ENCODE measurements around the gene FARP2. TPM values are rescaled to one million over a fixed set of nuclear protein-coding genes. Genes with fewer than 3 reads are reported as not detected.
"Not testable (repeated sequence)": the region's sequence is repeated elsewhere in the genome, so short reads cannot be mapped to it uniquely, and the experiment has no call there.

The FARP2 gene
- total and polyA plus RNA-seq, 2 experiments from 2014 or later = 16.0 to 22.6 TPM

DNA sequence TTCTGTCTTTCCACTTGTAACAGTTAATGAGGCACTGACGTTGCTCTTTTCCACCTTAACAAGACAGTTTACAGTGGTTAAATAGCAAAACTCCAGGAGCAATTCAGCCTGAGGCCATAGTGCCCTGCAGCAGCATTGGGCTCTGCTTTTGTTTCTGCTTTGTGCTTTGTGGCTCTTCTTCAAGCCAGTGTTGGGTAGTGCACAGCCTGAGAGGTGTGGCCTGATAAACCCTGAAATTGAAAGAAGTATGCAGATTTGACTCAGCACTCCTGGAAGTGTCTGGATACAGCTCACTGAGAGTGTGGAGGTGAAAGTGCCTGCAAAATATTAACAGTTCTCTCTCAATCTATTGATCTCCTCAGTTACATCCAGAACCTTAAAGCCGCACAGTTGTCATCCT, 89.3 kb downstream of the FARP2 start:
- Mint-ChIP-seq H3K27ac (no peak overlapping the region), H3K9me3 (no peaks in the 10 kb centered on the region), H3K4me3 (no peak overlapping the region), H3K36me3 (ENCODE audit: low read depth) (peaks cover 13% of the 10 kb centered on the region; the same call in 1 of the 3 replicates), H3K27me3 (ENCODE audit: insufficient read depth, low read depth, poor library complexity) (peaks cover 4% of the 10 kb centered on the region), H3K4me1 (no peaks in the 10 kb centered on the region)
- H3K4me1 ChIP-seq (ENCODE audit: insufficient read depth) = no peaks in the 10 kb centered on the region
- peak overlapping the region; percentile 32; the same call in 1 of the 2 replicates for H3K27ac ChIP-seq (ENCODE audit: low read depth)
- ATAC-seq (0 out of 3 replicates have a peak, but pooled peaks have one; percentile 25), DNase-seq (ENCODE audit: low spot score) (no peak)
- no peaks in the 10 kb centered on the region for H3K79me2 ChIP-seq (replicated peaks; ENCODE audit: insufficient read depth)
- no peaks in the 10 kb centered on the region for H3K27me3 ChIP-seq (ENCODE audit: insufficient read depth)
- no peaks in the 10 kb centered on the region for H4K20me1 ChIP-seq (replicated peaks; ENCODE audit: insufficient read depth)
- no peak overlapping the region for H3K4me2 ChIP-seq
- H3F3A ChIP-seq (replicated peaks; ENCODE audit: low read depth) = no peaks in the 10 kb centered on the region
- no peak overlapping the region for H2AFZ ChIP-seq
- TF ChIP-seq, protein P1, sequence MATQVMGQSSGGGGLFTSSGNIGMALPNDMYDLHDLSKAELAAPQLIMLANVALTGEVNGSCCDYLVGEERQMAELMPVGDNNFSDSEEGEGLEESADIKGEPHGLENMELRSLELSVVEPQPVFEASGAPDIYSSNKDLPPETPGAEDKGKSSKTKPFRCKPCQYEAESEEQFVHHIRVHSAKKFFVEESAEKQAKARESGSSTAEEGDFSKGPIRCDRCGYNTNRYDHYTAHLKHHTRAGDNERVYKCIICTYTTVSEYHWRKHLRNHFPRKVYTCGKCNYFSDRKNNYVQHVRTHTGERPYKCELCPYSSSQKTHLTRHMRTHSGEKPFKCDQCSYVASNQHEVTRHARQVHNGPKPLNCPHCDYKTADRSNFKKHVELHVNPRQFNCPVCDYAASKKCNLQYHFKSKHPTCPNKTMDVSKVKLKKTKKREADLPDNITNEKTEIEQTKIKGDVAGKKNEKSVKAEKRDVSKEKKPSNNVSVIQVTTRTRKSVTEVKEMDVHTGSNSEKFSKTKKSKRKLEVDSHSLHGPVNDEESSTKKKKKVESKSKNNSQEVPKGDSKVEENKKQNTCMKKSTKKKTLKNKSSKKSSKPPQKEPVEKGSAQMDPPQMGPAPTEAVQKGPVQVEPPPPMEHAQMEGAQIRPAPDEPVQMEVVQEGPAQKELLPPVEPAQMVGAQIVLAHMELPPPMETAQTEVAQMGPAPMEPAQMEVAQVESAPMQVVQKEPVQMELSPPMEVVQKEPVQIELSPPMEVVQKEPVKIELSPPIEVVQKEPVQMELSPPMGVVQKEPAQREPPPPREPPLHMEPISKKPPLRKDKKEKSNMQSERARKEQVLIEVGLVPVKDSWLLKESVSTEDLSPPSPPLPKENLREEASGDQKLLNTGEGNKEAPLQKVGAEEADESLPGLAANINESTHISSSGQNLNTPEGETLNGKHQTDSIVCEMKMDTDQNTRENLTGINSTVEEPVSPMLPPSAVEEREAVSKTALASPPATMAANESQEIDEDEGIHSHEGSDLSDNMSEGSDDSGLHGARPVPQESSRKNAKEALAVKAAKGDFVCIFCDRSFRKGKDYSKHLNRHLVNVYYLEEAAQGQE (IDR thresholded peaks at IDR 0.05; ENCODE audit: unreplicated experiment) = no peak
- TF ChIP-seq NANOG (IDR thresholded peaks at IDR 0.05; ENCODE audit: borderline replicate concordance) (no peak), ZNF331 (CRISPR knock-in tag; IDR thresholded peaks at IDR 0.05; ENCODE audit: low read depth) (no peak), STAT1 (IDR thresholded peaks at IDR 0.05; ENCODE audit: unreplicated experiment) (no peak), EZH2 (IDR thresholded peaks at IDR 0.05; ENCODE audit: low read depth, unreplicated experiment) (no peak), ZNF114 (CRISPR knock-in tag; IDR thresholded peaks at IDR 0.05) (no peak)
- TF ChIP-seq, protein P2, sequence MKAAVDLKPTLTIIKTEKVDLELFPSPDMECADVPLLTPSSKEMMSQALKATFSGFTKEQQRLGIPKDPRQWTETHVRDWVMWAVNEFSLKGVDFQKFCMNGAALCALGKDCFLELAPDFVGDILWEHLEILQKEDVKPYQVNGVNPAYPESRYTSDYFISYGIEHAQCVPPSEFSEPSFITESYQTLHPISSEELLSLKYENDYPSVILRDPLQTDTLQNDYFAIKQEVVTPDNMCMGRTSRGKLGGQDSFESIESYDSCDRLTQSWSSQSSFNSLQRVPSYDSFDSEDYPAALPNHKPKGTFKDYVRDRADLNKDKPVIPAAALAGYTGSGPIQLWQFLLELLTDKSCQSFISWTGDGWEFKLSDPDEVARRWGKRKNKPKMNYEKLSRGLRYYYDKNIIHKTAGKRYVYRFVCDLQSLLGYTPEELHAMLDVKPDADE (IDR thresholded peaks at IDR 0.05) = no peak
- no peak overlapping the region for H3K4me3 ChIP-seq
- no peaks in the 10 kb centered on the region for H3K9me2 ChIP-seq (ENCODE audit: insufficient read depth)
- H3K36me3 ChIP-seq (ENCODE audit: insufficient read depth) = no peaks in the 10 kb centered on the region; the same call in 1 of the 2 replicates

DNA sequence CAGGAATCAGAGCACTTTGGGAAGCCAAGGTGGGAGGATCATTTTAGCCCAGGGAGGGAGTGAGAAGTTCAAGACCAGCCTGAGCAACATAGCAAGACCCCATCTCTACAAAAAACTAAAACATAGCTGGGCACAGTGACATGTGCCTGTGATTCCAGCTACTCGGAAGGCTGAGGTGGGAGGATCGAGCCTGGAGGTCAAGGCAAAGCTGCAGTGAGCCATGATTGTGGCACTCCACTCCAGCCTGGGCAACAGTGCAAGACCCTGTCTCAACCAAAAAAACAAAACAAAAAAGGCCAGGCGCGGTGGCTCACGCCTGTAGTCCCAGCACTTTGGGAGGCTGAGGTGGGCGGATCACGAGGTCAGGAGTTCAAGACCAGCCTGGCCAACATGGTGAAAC, 94.0 kb downstream of the FARP2 start:
- H3K79me2 ChIP-seq (replicated peaks; ENCODE audit: insufficient read depth); H4K20me1 ChIP-seq (replicated peaks; ENCODE audit: insufficient read depth); ATAC-seq; H3K36me3 ChIP-seq (ENCODE audit: insufficient read depth); DNase-seq (ENCODE audit: low spot score); H3K4me2 ChIP-seq; H3K27me3 Mint-ChIP-seq (ENCODE audit: insufficient read depth, low read depth, poor library complexity); H3F3A ChIP-seq (replicated peaks; ENCODE audit: low read depth); H3K4me3 Mint-ChIP-seq; H3K9me2 ChIP-seq (ENCODE audit: insufficient read depth); H3K27me3 ChIP-seq (ENCODE audit: insufficient read depth); H3K4me1 ChIP-seq (ENCODE audit: insufficient read depth); H3K4me1 Mint-ChIP-seq; H3K36me3 Mint-ChIP-seq (ENCODE audit: low read depth); H3K27ac ChIP-seq (ENCODE audit: low read depth); H3K27ac Mint-ChIP-seq; H2AFZ ChIP-seq; H3K4me3 ChIP-seq; H3K9me3 Mint-ChIP-seq: not testable (repeated sequence)

Data from GM23338 (cell line).